Karpas-422 (cell line): ENCODE results near the gene VWA8. TPM values are rescaled to one million over a fixed set of nuclear protein-coding genes. Genes with fewer than 3 reads are reported as not detected.

Experiments used
- DNase-seq: peaks from one replicate; pipeline ENCODE4 v3.0.0-alpha.2; 2015
- H2AFZ ChIP-seq: fragments of 200-600 bp; sonication (generic); 2 replicates; pipeline ENCODE4 v1.6.1; 2014; ENCODE audit warnings: antibody characterized with exemption, low read length, mixed read lengths
- H3K27ac ChIP-seq: fragments of 200-600 bp; sonication (generic); 2 replicates; pipeline ENCODE4 v1.5.1; 2014; ENCODE audit warnings: mild to moderate bottlenecking, low read length, moderate library complexity
- H3K27me3 ChIP-seq: fragments of 200-600 bp; sonication (generic); 2 replicates; pipeline ENCODE4 v1.6.1; 2014; ENCODE audit warnings: low read length, mixed read lengths
- H3K36me3 ChIP-seq: fragments of 200-600 bp; sonication (generic); 2 replicates; pipeline ENCODE4 v1.6.1; 2014; ENCODE audit warnings: low read length, mixed read lengths; ENCODE audit not compliant: insufficient read depth
- H3K4me1 ChIP-seq: fragments of 200-600 bp; sonication (generic); 2 replicates; pipeline ENCODE4 v1.6.1; 2014; ENCODE audit warnings: mild to moderate bottlenecking, low read length, mixed read lengths
- H3K4me2 ChIP-seq: fragments of 200-600 bp; sonication (generic); 2 replicates; pipeline ENCODE4 v1.6.1; 2014; ENCODE audit warnings: low read length, low read depth, mild to moderate bottlenecking; ENCODE audit not compliant: poor library complexity, severe bottlenecking
- H3K4me3 ChIP-seq: fragments of 200-600 bp; sonication (generic); 2 replicates; pipeline ENCODE4 v1.5.1; 2014; ENCODE audit warnings: mild to moderate bottlenecking, antibody characterized with exemption, low read length, mixed read lengths
- H3K79me2 ChIP-seq: fragments of 200-600 bp; sonication (generic); 2 replicates; pipeline ENCODE4 v1.6.1; 2014; ENCODE audit warnings: mild to moderate bottlenecking, low read length, mixed read lengths
- H3K9ac ChIP-seq: fragments of 200-600 bp; sonication (generic); 2 replicates; pipeline ENCODE4 v1.6.0; 2014; ENCODE audit warnings: low read length
- H3K9me2 ChIP-seq: fragments of 200-600 bp; sonication (generic), shearing (Covaris generic); replicated peaks from 2 replicates; pipeline ENCODE4 v1.6.0; 2014; ENCODE audit warnings: mild to moderate bottlenecking, low read length, moderate library complexity; ENCODE audit not compliant: insufficient read depth
- H3K9me3 ChIP-seq: fragments of 300-700, 200-600 bp; sonication (generic); 2 replicates; pipeline ENCODE4 v1.6.1; 2014; ENCODE audit warnings: low read length, mixed read lengths
- H4K20me1 ChIP-seq: fragments of 200-600 bp; sonication (generic); 2 replicates; pipeline ENCODE4 v1.6.1; 2014; ENCODE audit warnings: mild to moderate bottlenecking, antibody characterized with exemption, low read length, low read depth; ENCODE audit not compliant: insufficient read depth
- total RNA-seq: library from RNA; depleted of rRNA; stranded (reverse); fragments of >200 nt; shearing (Covaris generic); gene quantifications from 2 replicates; pipeline ENCODE4 v1.2.3, GENCODE V29; 2014; ENCODE audit warnings: low replicate concordance

The VWA8 gene
- total RNA-seq, 1 experiment from 2014 or later, result 35.7 TPM

GRCh38 chr13:41613984-41614661 is 346.8 kb downstream of the VWA8 start:
- Histone ChIP-seq H3K4me1 (no peaks in the 10 kb centered on the region), H4K20me1 (no peaks in the 10 kb centered on the region), H3K4me3 (no peak overlapping the region), H3K9ac (no peak overlapping the region), H3K9me3 (no peaks in the 10 kb centered on the region), H3K36me3 (0 out of 2 replicates have a peak, but pooled peaks cover 2% of the 10 kb centered on the region), H3K79me2 (no peaks in the 10 kb centered on the region), H3K27me3 (no peaks in the 10 kb centered on the region), H3K4me2 (no peak overlapping the region), H3K27ac (no peak overlapping the region), H2AFZ (no peak overlapping the region), H3K9me2 (no peaks in the 10 kb centered on the region)
- DNase-seq, result no peak

GRCh38 chr13:41613471-41613870 is 347.4 kb downstream of the VWA8 start:
- Histone ChIP-seq H4K20me1 (no peaks in the 10 kb centered on the region), H3K9ac (no peak overlapping the region)

DNA sequence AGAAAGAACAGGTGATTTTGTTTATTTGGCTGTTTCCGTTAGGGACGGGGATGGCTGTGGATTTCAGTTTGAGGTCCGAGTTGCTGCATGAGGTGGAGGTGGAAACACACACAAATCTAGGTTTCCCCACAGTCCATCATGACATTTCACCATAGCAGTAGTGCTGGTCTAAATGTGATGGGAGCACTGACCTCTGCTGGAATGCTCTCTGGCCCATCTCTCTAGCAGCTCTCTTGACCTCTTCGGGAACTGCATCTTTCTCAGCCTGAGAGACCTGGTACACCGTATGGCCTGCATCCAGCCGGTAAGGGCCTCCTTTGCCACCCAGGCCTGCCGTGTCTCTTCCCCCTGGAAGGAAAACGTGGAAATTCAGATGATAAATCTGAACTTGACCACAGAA is 349.5 kb downstream of the VWA8 start:
- no peaks in the 10 kb centered on the region for H3K79me2 ChIP-seq
- H3K4me2 ChIP-seq, result no peak overlapping the region
- 0 out of 2 replicates have a peak, but pooled peaks cover 2% of the 10 kb centered on the region for H3K36me3 ChIP-seq
- no peak overlapping the region for H3K9ac ChIP-seq
- no peaks in the 10 kb centered on the region for H3K9me3 ChIP-seq
- H3K27ac ChIP-seq, result no peak overlapping the region
- no peaks in the 10 kb centered on the region for H3K4me1 ChIP-seq
- H3K27me3 ChIP-seq, result no peaks in the 10 kb centered on the region
- no peak overlapping the region for H2AFZ ChIP-seq
- H4K20me1 ChIP-seq, result no peaks in the 10 kb centered on the region
- no peaks in the 10 kb centered on the region for H3K9me2 ChIP-seq
- DNase-seq, result no peak
- no peak overlapping the region for H3K4me3 ChIP-seq

More at GRCh38 chr13:41613471-41613870, 347.4 kb downstream of the VWA8 start:
- Histone ChIP-seq H3K4me2 (no peak overlapping the region), H3K27me3 (no peaks in the 10 kb centered on the region), H3K36me3 (0 out of 2 replicates have a peak, but pooled peaks cover 2% of the 10 kb centered on the region), H3K27ac (no peak overlapping the region), H3K4me1 (no peaks in the 10 kb centered on the region), H3K9me2 (no peaks in the 10 kb centered on the region), H3K79me2 (no peaks in the 10 kb centered on the region), H3K4me3 (no peak overlapping the region), H3K9me3 (no peaks in the 10 kb centered on the region), H2AFZ (no peak overlapping the region)
- DNase-seq, result no peak

- Histone ChIP-seq H3K9me3 (no peaks in the 10 kb centered on the region), H3K36me3 (0 out of 2 replicates have a peak, but pooled peaks cover 2% of the 10 kb centered on the region), H3K4me2 (no peak overlapping the region), H2AFZ (no peak overlapping the region), H3K4me1 (no peaks in the 10 kb centered on the region), H3K79me2 (no peaks in the 10 kb centered on the region), H3K27me3 (no peaks in the 10 kb centered on the region), H3K9me2 (no peaks in the 10 kb centered on the region), H3K9ac (no peak overlapping the region), H4K20me1 (no peaks in the 10 kb centered on the region), H3K4me3 (no peak overlapping the region), H3K27ac (no peak overlapping the region)
- DNase-seq, result no peak
Measured at GRCh38 chr13:41610404-41610803, 350.5 kb downstream of the VWA8 start.

DNA sequence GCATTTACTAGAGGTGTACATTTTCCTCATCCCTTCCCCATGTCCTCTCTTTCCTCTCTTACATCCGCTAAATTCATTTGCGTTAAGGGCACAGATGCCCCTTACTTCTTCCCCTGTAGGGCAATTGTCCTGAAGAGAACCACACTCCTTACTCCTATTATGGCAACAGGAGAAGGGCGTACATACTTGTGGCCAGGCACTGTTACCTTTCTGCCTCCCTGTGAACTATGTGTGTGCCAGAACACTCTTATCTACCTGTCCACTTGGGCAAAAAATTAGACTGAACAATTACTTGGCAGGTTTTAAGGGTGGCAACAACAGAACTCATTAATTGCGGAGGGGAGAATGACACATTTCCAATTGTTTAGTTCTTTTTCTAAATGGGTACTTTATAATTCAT is 351.1 kb downstream of the VWA8 start:
- no peaks in the 10 kb centered on the region for H3K79me2 ChIP-seq
- H3K4me3 ChIP-seq, result no peak overlapping the region
- no peak overlapping the region for H2AFZ ChIP-seq
- 0 out of 2 replicates have a peak, but pooled peaks cover 2% of the 10 kb centered on the region for H3K36me3 ChIP-seq
- no peak overlapping the region for H3K9ac ChIP-seq
- no peaks in the 10 kb centered on the region for H3K9me3 ChIP-seq
- no peak for DNase-seq
- no peaks in the 10 kb centered on the region for H4K20me1 ChIP-seq
- H3K27ac ChIP-seq, result no peak overlapping the region
- no peaks in the 10 kb centered on the region for H3K9me2 ChIP-seq
- H3K4me1 ChIP-seq, result no peaks in the 10 kb centered on the region
- H3K27me3 ChIP-seq, result no peaks in the 10 kb centered on the region
- H3K4me2 ChIP-seq, result no peak overlapping the region

GRCh38 chr13:41608839-41609177 is 352.1 kb downstream of the VWA8 start:
- no peaks in the 10 kb centered on the region for H3K9me2 ChIP-seq
- no peak overlapping the region for H3K9ac ChIP-seq
- H3K4me3 ChIP-seq, result no peak overlapping the region
- H3K36me3 ChIP-seq, result 0 out of 2 replicates have a peak, but pooled peaks cover under 1% of the 10 kb centered on the region
- no peaks in the 10 kb centered on the region for H3K79me2 ChIP-seq
- H3K4me1 ChIP-seq, result no peaks in the 10 kb centered on the region
- no peak overlapping the region for H3K27ac ChIP-seq
- H3K4me2 ChIP-seq, result no peak overlapping the region
- H2AFZ ChIP-seq, result no peak overlapping the region
- no peaks in the 10 kb centered on the region for H3K27me3 ChIP-seq
- DNase-seq, result no peak
- no peaks in the 10 kb centered on the region for H4K20me1 ChIP-seq
- no peaks in the 10 kb centered on the region for H3K9me3 ChIP-seq

GRCh38 chr13:41608111-41608838 is 352.6 kb downstream of the VWA8 start:
- Histone ChIP-seq H4K20me1 (no peaks in the 10 kb centered on the region), H3K36me3 (no peaks in the 10 kb centered on the region), H3K4me3 (no peak overlapping the region), H3K4me1 (no peaks in the 10 kb centered on the region), H3K27me3 (no peaks in the 10 kb centered on the region), H3K9me2 (no peaks in the 10 kb centered on the region), H3K9me3 (no peaks in the 10 kb centered on the region), H2AFZ (no peak overlapping the region), H3K9ac (no peak overlapping the region), H3K79me2 (no peaks in the 10 kb centered on the region), H3K4me2 (no peak overlapping the region), H3K27ac (no peak overlapping the region)
- no peak for DNase-seq

DNA sequence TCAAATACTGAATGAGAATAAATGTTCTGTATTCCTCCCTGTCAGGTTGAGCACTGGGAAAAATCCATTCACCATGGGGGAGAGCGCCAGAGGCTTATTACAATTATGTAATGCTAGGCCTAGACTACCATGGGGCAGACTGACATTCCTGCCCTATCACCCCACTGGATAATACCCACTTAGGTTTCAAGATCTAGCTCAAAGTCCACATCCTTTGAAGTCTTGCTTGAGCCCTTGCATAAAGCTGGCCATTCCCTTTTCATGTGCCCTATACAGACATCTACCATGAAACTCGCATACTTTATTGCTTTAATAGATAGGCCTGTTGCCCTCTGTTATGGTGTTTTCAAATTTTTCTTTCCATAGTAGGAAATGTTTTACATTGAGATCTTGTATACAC is 354.3 kb downstream of the VWA8 start:
- no peak overlapping the region for H2AFZ ChIP-seq
- H3K36me3 ChIP-seq, result no peaks in the 10 kb centered on the region
- no peak overlapping the region for H3K4me3 ChIP-seq
- no peaks in the 10 kb centered on the region for H3K4me1 ChIP-seq
- H3K27ac ChIP-seq, result no peak overlapping the region
- no peaks in the 10 kb centered on the region for H3K79me2 ChIP-seq
- no peak overlapping the region for H3K4me2 ChIP-seq
- no peaks in the 10 kb centered on the region for H3K9me2 ChIP-seq
- no peaks in the 10 kb centered on the region for H3K27me3 ChIP-seq
- H4K20me1 ChIP-seq, result no peaks in the 10 kb centered on the region
- no peak for DNase-seq
- H3K9me3 ChIP-seq, result no peaks in the 10 kb centered on the region
- H3K9ac ChIP-seq, result no peak overlapping the region
